Stimulated activated CD8-positive, alpha-beta memory T cell treated with anti-CD3 and anti-CD28 coated beads, Interleukin-2, amount 100 ng/mL, for 1 hour (primary cell): Measurements from ENCODE around the gene CIB2.

Experiments
- DNase-seq, 2 donors: peaks; one replicate each; pipeline ENCODE4 v3.0.0-alpha.2; 2020; ENCODE audit warnings: low read depth in 2 of 2

Gene CIB2

DNA sequence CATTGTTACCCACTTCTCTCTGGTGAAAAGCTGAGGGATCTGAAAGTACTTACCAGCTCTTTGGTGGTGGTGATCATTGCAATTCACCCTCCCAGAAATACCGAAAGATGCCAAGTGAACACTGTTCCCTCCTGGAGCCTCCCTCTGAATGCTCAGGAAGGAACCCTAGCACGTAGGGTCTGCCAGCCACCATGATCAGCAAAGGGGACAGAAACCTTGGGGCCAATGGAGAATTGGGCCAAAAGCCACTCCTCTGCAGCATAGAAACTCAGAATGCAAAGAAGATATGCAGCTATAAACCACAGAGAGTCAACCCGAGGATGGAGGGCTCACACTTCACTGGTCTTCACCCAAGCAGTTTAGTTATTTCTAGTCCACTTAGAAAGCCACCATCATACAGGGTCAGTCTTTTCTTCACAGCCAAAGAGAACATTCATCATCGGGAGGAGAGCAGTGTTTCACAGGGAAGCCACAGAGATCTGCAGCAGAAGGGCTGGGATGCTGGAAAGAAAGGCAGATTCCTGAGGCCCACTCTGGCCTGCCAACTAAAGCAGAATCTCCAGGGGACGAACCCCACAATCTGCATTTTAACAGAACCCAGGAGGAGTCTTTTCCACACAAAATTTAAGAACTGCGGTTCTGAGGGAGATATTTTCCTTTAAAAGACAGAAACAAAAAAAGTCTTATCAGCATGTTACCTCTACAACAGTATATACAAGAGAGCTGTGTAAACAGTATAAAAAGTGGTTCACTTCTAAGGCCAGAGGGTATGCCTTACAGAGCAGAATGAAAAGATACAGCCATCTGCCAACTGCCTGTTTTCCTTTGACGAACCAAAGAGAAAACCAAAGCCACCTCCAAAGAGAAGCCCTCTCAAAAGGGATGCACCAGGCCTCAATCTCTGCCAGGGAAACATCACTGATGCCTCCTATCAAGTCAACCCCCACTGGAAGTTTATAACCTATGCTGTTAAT lies 65.0 kb downstream of the CIB2 start:
- no peak for DNase-seq

DNA sequence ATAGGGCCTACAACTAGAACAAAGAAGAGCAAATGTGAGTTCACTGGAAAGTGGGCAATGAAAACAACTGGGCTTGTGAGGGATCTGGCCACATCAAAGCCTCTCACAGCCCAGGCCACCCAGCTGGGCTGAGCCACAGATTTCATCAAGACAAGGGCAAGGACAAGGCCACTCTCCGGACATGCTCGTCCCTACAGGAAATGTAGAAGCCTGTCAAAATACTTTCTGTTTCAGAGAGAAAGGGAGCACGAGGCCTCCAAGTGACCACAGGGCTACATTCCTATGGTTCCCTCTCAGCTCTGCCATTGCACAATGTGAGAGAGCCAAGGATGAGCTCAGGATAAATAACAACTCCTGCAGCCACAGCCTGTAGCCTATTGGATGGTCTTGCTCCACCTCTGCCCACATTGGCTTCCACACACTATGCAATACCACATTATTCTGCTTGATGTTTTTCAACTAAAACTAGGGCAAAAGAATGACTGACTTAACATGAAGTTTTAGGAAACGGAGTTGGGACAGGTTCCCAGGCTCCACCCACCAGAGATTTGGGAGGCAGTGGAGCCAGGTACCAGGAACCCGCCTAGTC lies 65.9 kb downstream of the CIB2 start:
- no peak for DNase-seq

DNA sequence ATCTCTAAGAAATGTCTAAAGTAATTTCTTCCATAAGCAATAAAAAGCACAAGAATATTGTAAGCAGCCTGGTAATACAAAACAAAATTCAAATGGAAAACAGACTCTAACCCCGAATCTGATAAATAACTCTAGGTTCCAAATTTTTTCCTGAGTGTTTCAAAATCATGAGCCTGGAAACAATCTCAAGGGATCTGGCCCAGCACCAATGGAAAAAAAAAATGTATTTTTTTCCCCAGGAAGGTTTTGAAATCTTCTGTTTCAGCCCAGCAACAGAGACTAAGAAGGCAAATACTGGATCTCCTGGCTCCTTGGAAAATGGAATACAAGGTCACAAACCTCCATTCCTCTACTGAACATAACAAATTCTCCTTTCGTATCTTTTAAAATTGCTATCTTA lies 66.7 kb downstream of the CIB2 start:
- no peak for DNase-seq

DNA sequence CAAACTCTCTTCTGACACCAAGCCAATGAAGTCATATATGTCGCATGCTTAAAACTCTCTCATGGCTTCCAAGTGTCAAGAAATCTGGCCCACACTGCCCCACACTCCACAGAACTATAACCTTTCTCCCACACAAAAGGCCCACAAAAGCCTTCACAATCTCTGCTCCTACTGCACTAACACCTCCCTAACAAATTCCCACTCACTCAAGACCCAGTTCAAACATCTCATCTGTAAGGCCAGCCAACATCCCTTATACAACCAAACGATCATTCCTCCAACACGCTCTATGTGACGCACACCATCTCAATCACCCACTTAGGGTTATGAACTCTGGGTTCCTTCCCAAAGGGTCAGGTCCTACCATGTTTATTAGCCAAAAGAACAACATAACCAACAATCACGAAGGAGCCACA lies 67.3 kb downstream of the CIB2 start:
- DNase-seq: no peak

DNA sequence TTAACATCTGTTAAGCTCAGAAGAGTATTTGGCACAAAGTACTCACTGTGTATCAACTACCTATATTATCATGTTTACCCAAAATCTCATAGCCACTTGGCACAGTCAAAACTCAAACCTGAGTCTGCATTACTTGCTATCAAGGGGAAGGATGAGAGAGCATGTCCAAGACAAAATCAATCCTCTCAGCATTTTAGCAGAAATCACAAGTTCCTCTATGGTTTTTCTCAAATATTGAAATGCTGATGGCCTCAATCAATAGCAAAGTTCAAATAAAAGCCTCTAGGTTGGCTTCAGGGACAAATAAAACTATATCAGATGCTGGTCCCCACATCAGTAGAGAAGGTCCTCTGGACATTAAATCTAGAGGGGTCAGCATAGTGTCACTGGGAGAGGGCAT lies 68.0 kb downstream of the CIB2 start:
- DNase-seq: no peak

DNA sequence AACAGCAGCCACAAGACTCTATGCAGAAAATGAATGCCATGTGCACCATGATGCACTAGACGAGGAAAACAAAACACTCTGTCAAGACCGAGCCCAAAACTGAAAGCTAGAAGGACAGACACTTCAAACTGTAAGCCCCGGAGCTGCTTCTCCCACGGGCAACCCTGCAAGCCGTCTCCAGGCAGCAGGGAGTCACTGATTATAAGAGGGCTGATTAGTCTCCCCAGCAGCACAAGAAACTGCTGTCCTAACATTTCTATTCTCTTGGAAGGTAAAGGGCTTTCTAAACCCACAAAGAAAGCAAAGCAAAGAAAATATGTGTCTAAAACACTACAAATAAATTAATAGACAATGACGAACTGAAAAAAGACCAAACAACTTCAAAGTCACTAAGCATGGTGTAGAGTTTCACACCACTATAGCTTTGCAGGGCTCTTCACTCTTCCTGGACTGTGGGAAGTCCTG lies 69.2 kb downstream of the CIB2 start:
- no peak for DNase-seq

DNA sequence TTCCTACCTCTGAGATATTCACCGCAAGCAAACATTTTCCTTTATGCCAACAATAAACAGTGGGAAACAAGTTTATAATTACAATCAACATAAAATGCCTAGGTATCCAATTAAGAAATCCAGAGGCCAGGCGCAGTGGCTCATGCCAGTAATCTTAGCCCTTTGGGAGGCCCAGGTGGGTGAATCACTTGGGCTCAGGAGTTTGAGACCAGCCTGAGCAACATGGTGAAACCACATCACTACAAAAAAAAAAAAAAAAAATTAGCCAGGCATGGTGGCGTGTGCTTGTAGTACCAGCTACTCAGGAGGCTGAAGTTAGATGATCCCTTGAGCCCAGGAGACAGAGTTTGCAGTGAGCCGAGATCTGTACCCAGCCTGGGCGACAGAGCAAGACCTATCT lies 71.0 kb downstream of the CIB2 start:
- DNase-seq: no peak

DNA sequence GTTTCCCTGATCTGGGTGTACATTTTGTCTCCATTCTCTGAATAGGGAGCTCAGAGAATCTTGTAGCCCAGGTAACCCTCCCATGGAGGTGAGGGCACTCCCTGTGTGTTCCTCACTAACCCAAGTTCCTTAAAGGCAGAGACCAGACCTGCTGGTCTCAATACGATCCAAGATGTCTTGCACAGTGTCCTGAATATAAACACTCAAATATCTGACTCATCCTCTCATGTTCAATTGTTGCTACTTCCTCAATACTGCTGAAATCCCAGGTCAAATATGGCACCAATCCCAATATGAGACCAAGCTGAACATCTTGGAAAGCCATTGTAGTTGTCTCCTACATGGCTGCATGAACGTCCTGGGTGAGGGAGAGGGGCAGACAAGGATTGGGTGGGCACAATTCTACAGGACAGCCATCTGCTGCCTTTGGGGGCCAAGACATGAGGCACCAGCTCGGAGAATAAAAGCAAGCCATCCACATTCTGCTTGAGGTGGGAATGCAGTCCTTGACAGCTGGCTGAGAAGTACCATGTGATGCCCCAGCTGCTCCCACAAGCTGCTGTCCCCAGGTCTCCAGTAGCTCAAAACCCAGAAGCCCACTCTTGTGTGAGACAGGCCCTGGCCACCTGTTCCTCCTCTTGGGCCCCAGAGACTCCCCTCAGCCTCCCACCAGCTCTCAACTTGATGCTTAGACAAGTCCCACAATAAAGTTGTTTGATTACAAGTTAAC lies 72.0 kb downstream of the CIB2 start:
- DNase-seq: no peak

DNA sequence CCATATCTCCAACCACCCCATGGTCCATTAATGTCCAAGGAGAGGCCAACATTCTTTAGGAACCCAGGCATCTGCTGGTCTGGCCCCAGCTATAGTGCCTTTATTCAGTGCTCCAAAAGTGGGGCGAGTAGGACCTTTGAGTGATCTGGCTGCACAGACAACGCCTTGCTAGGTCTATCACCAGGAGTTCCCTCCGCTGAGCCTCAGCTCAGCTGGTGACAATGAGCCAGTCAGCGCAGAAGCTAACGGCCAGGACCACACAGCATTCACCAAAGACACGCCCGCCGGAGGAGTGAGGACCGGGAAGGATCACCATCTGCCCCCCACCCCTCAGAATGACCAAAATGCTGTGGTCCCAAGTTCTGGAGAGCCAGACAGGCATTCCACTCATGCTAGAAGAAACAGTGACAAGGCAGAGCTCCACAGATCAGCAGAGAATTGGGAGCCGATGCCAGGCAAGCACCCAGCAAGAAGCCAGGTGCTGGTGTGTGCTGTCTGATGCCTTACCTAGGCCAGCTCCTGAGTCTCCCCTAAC lies 72.8 kb downstream of the CIB2 start:
- no peak for DNase-seq

DNA sequence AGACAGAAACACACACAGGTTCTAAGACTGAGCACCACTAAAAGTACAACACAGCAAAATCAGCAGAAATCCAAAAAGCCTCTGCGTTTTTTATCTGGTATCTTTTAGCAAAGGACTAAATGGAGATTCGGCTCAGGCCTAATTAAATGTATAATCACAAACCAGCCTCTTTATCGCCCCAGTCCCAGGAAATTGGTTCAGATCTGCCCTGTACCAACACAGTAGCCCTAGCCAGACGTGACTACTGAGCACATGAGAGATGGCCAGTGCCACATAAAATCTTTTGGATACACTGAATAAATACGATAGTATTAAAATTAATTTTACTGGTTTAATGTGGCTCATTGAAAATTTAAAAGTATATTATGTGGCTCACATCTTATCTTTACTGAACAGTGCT lies 73.4 kb downstream of the CIB2 start:
- DNase-seq: no peak

DNA sequence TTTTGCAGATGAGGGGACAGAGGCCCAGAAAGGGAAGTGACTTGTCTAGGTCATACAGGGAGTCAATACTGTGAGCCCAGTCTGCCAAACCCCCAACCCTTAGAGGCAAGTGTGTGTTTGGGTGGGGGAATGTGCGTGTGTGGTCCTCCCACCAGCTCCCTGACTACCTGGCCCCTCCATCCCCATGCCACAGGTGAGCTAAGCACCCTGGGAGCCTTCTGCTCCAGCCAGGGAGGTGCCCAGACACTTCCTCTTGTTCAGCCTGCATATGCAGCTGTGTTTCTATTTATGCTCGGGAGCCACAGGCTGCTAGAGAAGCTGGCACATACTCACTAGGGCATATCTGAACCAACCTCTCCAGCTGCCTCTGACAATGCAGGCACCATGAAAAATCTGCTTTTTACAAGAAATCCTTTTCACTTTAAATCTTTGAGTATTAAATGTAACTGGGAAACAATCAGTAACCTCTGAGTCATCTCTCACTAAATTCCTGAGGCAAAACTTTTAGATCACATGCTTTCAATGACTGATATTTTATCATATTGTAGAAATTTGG lies 74.5 kb downstream of the CIB2 start:
- no peak for DNase-seq

DNA sequence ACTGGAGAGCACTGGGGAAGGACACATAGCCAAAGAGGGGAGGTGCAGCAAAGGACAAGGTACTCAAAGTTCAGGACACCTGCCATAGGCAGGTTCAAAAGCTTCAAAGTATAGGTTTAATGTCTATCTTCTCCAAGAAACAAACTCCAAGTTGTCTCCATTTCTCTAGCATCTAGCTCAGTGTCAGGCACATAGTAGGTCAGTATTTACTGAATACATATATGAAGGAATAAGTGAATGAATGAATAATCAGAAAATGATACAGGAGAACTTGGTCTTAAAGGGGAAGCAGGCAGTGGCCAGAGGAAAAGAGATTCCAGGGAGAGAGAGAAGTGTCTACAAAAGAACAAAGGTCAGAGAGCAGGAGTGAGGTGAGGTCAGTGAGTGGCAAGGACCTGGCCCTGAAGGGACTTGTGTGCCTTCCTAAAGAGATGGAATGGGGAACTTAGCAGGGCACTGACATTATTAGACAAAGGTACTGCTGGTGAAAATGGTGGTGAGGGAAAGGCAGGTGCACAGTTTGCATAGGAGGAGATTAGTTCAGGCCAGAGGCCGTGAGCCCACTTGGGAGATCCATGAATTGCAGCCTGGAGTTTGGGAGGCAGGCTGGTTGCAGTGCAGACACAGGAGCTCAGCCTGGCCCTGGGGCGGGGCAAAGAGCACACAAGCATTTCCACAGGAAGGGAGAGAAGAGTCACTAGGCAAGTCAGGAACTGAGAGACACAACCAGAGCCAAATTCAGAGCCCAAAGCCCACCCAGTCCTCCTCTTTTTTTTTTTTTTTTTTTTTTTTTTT lies 75.1 kb downstream of the CIB2 start:
- no peak for DNase-seq

DNA sequence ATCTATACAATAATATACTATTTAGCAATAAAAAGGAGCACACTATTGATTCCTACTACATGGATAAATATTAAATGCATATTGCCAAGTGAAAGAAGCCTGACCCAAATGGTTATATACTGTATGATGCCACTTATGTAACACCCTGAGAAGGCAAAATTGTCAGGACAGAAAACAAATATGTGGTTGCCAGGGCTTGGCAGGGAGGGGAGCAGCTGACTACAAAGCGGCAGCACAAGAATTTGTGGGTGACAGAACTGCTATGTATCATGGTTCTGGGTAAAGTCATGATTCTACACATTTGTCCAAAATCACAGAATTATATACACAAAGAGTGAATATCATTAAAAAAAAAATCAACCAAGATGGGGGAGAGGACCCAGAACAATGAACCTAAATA lies 76.3 kb downstream of the CIB2 start:
- DNase-seq: no peak
